ENCODE results near the gene BIK.

GRCh38 chr22:43136801-43137200, 26.3 kb downstream of the BIK start:
- TF ChIP-seq EZH2phosphoT487 (IDR thresholded peaks at IDR 0.05; ENCODE audit: low read length) (no peak), CTCF (IDR thresholded peaks at IDR 0.05; ENCODE audit: low read length) (no peak)

Data from MM.1S (cell line).